HAP-1 (cell line): ENCODE measurements around the gene RAD51B.

Experiments
- DNase-seq, 2 experiments: peaks; one replicate each; pipeline ENCODE4 v3.0.0-alpha.2; 2016 to 2020; ENCODE audit warnings: low spot score in 2 of 2
- H3K27me3 ChIP-seq: fragments of 250-450 bp; sonication (Bioruptor Pico); 2 replicates; pipeline ENCODE4 v1.5.1; 2020; ENCODE audit warnings: low read depth, mild to moderate bottlenecking, moderate library complexity
- H3K36me3 ChIP-seq: fragments of 250-450 bp; sonication (Bioruptor Pico); replicated peaks from 2 replicates; pipeline ENCODE4 v1.5.1; 2020; ENCODE audit warnings: mild to moderate bottlenecking
- H3K4me1 ChIP-seq: fragments of 250-450 bp; sonication (Bioruptor Pico); 2 replicates; pipeline ENCODE4 v1.5.1; 2020; ENCODE audit warnings: mild to moderate bottlenecking
- H3K4me3 ChIP-seq: fragments of 250-450 bp; sonication (Bioruptor Pico); 2 replicates; pipeline ENCODE4 v1.5.1; 2020; ENCODE audit warnings: mild to moderate bottlenecking, moderate library complexity
- H3K9me3 ChIP-seq: fragments of 250-450 bp; sonication (Bioruptor Pico); 2 replicates; pipeline ENCODE4 v1.5.1; 2020; ENCODE audit warnings: mild to moderate bottlenecking, moderate library complexity
- in situ Hi-C: fragments of 300-500 bp; cut with MboI; formaldehyde crosslinking; loops from 3 replicates; pipeline ENCODE4 v1.14.3; 2020; ENCODE audit warnings: low sequenced_read_pairs, inconsistent platforms, mixed read lengths

RAD51B gene

DNA sequence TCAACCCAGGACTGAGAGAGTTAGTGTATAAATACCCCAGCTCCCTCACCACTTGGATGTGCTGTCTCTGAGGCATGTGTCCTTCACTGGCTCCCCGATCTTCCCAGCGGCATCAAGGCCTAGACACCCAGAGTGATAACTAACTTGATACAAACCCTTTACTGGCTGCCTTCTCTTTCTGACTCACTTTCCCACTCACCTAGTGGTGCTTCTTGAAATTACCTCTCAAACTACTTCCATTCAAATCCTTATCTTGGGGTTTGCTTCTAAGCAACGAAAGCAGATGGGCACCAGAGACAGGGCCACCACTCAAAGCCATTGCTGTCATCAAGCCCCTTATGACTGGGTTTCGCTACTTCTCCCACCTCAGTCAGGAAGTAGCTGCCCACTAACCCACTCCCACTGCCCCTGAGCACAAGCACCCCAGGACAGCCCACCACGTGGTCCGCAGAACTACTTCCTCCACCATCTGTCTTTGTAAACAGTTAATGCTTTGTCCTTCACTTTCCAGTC lies 956.1 kb downstream of the RAD51B start:
- Histone ChIP-seq H3K4me3 (no peak overlapping the region), H3K36me3 (no peaks in the 10 kb centered on the region), H3K9me3 (no peaks in the 10 kb centered on the region), H3K4me1 (peaks cover 9% of the 10 kb centered on the region), H3K27me3 (no peaks in the 10 kb centered on the region)
- DNase-seq = no peak
- in situ Hi-C loops = no loop called here

DNA sequence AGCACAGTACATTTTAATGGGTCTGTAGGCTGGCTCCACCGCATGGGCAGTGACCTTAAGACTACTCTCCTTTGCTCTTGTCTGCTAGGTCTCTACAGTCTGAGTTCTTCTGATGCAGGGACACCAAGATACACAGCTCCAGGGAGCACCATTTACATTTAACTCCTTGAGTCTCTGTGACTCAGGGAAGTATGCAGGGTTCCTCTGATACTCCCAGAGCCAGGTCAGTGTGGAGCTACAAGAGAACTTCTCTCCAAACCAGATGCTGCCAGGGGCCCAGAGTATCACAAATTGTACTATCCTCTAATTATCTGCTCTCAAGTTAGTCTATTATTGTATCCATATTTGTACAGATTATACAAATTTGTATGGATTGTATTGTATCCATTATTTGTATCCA lies 958.1 kb downstream of the RAD51B start:
- H3K4me1 ChIP-seq = peaks cover 9% of the 10 kb centered on the region
- in situ Hi-C loops = no loop called here
- no peaks in the 10 kb centered on the region for H3K9me3 ChIP-seq

More for the DNA sequence above, 958.1 kb downstream of the RAD51B start:
- Histone ChIP-seq H3K4me3 (no peak overlapping the region), H3K27me3 (no peaks in the 10 kb centered on the region), H3K36me3 (no peaks in the 10 kb centered on the region)
- DNase-seq = no peak
